Ecto neural progenitor cell (in vitro differentiated cells): Measurements from ENCODE around the gene BNIP5.
"Not testable (repeated sequence)": the region's sequence is repeated elsewhere in the genome, so short reads cannot be mapped to it uniquely, and the experiment has no call there.

ENCODE experiments used
- DNase-seq: peaks from one replicate; pipeline ENCODE4 v3.0.0-alpha.2; 2018; ENCODE audit warnings: low spot score

BNIP5 gene

GRCh38 chr6:36364669-36365479 is 28.2 kb upstream of the BNIP5 start:
- no peak for DNase-seq

GRCh38 chr6:36364061-36364635 is 27.5 kb upstream of the BNIP5 start:
- not testable (repeated sequence) for DNase-seq

- DNase-seq = not testable (repeated sequence)
These were observed 26.7 kb upstream of the BNIP5 start for GRCh38 chr6:36363371-36363752.

- DNase-seq = no peak
These were observed 26.1 kb upstream of the BNIP5 start for GRCh38 chr6:36362551-36363370.

- DNase-seq = no peak
These were observed 24.4 kb upstream of the BNIP5 start for GRCh38 chr6:36361071-36361470.

- peak; percentile 87 for DNase-seq
These were observed 23.8 kb upstream of the BNIP5 start for GRCh38 chr6:36360241-36361054.

GRCh38 chr6:36358226-36358915 is 21.7 kb upstream of the BNIP5 start:
- DNase-seq = no peak

- DNase-seq = no peak
These were observed 21.2 kb upstream of the BNIP5 start for GRCh38 chr6:36357872-36358225.

GRCh38 chr6:36355819-36356218 is 19.1 kb upstream of the BNIP5 start:
- DNase-seq = no peak

GRCh38 chr6:36353411-36353915 is 16.8 kb upstream of the BNIP5 start:
- no peak for DNase-seq

GRCh38 chr6:36352477-36353157 is 15.9 kb upstream of the BNIP5 start:
- no peak for DNase-seq

- no peak for DNase-seq
These were observed 14.2 kb upstream of the BNIP5 start for GRCh38 chr6:36350681-36351571.

GRCh38 chr6:36350082-36350481 is 13.4 kb upstream of the BNIP5 start:
- no peak for DNase-seq

GRCh38 chr6:36349240-36349639 is 12.6 kb upstream of the BNIP5 start:
- no peak for DNase-seq

- no peak for DNase-seq
These were observed 10.9 kb upstream of the BNIP5 start for GRCh38 chr6:36347621-36348020.

GRCh38 chr6:36346486-36347273 is 10.0 kb upstream of the BNIP5 start:
- no peak for DNase-seq

GRCh38 chr6:36345681-36346466 is 9.2 kb upstream of the BNIP5 start:
- no peak for DNase-seq

- DNase-seq = no peak
These were observed 6.5 kb upstream of the BNIP5 start for GRCh38 chr6:36343109-36343680.
